K562 (cell line): ENCODE results near the gene FGF11.

Source experiments
- CREB1 ChIP-seq, 2 experiments: sonication (generic) in 1 of 2; formaldehyde crosslinking in 1 of 2; IDR thresholded peaks; 2 replicates each; pipeline versions ENCODE4 v1.6.1 to v1.8.0; 2012 to 2022; ENCODE audit warnings: inconsistent platforms in 1 of 2, mild to moderate bottlenecking in 1 of 2, missing genetic modification reagents in 1 of 2, moderate library complexity in 1 of 2
- HNRNPLL ChIP-seq: fragments of 200-400 bp; formaldehyde crosslinking; IDR thresholded peaks from 2 replicates; pipeline ENCODE4 v1.6.1; 2017; ENCODE audit warnings: low read length, low read depth, mild to moderate bottlenecking; ENCODE audit not compliant: poor library complexity, severe bottlenecking
- NFXL1 ChIP-seq: fragments of 450-650 bp; formaldehyde crosslinking; IDR thresholded peaks from 2 replicates; pipeline ENCODE4 v1.4.0; 2021; ENCODE audit warnings: mild to moderate bottlenecking
- POLR2A ChIP-seq: fragments of 450-650 bp; conservative IDR thresholded peaks from 2 replicates; pipeline ENCODE4 v1.6.1; 2016
- TAF15 ChIP-seq: fragments of 200-400 bp; formaldehyde crosslinking; IDR thresholded peaks from 2 replicates; pipeline ENCODE4 v1.6.1; 2017; ENCODE audit warnings: mild to moderate bottlenecking, low read depth, low read length, moderate library complexity
- XRCC5 ChIP-seq: fragments of 200-400 bp; formaldehyde crosslinking; IDR thresholded peaks from 2 replicates; pipeline ENCODE4 v1.6.1; 2017; ENCODE audit warnings: low read depth, mild to moderate bottlenecking, low read length
- ZNF232 ChIP-seq: sonication (generic); formaldehyde crosslinking; IDR thresholded peaks from 2 replicates; pipeline ENCODE4 v1.8.0; 2022; ENCODE audit warnings: mild to moderate bottlenecking, missing genetic modification reagents
- TF ChIP-seq, protein P1 (sequence below), 3 experiments: IDR thresholded peaks in 2 of 3; conservative IDR thresholded peaks in 1 of 3; 2 replicates each; pipeline ENCODE4 v1.5.1; 2011 to 2012; ENCODE audit warnings: low read length in 3 of 3, mild to moderate bottlenecking in 3 of 3, control low read depth in 2 of 3, improper control_type of control experiment in 1 of 3, inconsistent platforms in 1 of 3, low read depth in 1 of 3, mixed read lengths in 1 of 3, moderate library complexity in 1 of 3; ENCODE audit not compliant: insufficient read depth in 2 of 3
- TF ChIP-seq, protein P2 (sequence below): sonication (generic); formaldehyde crosslinking; IDR thresholded peaks from 2 replicates; pipeline ENCODE4 v1.9.0; 2022; ENCODE audit warnings: mild to moderate bottlenecking, missing genetic modification reagents
- TF ChIP-seq, protein P3 (sequence below): fragments of 150-350 bp; IDR thresholded peaks from 2 replicates; pipeline ENCODE4 v1.6.1; 2014; ENCODE audit warnings: low read depth, mild to moderate bottlenecking, low read length, borderline replicate concordance

DNA sequence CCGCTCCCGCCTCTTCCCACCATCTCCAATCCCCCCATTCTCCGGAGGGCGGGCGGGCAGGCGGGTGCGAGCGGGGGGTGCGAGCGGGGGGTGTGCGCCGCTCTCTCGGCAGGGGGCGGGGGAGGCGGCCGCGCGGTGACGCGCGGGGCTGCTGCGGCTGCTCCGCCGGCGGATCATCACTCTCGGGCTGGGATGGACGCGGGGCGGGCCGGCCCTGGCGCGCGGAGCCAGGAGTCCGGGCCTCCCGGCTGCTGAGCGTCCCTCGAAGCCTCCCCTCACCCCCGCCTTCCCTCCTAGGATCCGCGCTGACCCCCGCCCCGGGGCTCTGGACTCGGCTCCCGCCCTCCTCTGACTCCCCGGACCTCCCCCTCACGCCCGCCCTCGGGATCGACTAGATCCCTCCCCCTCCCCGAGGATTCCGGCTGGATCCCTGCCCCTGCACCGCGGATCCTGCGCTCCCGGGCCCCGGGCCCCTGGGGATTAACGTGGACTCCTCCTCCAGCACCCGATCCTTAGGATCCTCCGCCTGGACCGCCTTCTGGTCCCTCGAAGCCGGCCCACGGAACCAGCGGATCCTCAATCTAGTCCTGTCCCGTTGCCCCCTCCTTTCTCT, 34.5 kb upstream of the FGF11 start:
- TF ChIP-seq POLR2A (no peak), HNRNPLL (no peak), CREB1 (IDR thresholded peaks at IDR 0.05) (no peak), CREB1 (CRISPR knock-in tag; IDR thresholded peaks at IDR 0.05) (no peak), XRCC5 (no peak), TAF15 (no peak), NFXL1 (no peak), ZNF232 (CRISPR knock-in tag) (no peak)
- TF ChIP-seq, protein P1, sequence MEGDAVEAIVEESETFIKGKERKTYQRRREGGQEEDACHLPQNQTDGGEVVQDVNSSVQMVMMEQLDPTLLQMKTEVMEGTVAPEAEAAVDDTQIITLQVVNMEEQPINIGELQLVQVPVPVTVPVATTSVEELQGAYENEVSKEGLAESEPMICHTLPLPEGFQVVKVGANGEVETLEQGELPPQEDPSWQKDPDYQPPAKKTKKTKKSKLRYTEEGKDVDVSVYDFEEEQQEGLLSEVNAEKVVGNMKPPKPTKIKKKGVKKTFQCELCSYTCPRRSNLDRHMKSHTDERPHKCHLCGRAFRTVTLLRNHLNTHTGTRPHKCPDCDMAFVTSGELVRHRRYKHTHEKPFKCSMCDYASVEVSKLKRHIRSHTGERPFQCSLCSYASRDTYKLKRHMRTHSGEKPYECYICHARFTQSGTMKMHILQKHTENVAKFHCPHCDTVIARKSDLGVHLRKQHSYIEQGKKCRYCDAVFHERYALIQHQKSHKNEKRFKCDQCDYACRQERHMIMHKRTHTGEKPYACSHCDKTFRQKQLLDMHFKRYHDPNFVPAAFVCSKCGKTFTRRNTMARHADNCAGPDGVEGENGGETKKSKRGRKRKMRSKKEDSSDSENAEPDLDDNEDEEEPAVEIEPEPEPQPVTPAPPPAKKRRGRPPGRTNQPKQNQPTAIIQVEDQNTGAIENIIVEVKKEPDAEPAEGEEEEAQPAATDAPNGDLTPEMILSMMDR (IDR thresholded peaks at IDR 0.05 in 2 of 3, conservative IDR thresholded peaks at IDR 0.05 in 1 of 3; ENCODE audit: insufficient read depth in 2 of 3, low read depth in 1 of 3, low read length in 3 of 3) = no peak
- TF ChIP-seq, protein P2, sequence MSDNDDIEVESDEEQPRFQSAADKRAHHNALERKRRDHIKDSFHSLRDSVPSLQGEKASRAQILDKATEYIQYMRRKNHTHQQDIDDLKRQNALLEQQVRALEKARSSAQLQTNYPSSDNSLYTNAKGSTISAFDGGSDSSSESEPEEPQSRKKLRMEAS = no peak
- TF ChIP-seq, protein P3, sequence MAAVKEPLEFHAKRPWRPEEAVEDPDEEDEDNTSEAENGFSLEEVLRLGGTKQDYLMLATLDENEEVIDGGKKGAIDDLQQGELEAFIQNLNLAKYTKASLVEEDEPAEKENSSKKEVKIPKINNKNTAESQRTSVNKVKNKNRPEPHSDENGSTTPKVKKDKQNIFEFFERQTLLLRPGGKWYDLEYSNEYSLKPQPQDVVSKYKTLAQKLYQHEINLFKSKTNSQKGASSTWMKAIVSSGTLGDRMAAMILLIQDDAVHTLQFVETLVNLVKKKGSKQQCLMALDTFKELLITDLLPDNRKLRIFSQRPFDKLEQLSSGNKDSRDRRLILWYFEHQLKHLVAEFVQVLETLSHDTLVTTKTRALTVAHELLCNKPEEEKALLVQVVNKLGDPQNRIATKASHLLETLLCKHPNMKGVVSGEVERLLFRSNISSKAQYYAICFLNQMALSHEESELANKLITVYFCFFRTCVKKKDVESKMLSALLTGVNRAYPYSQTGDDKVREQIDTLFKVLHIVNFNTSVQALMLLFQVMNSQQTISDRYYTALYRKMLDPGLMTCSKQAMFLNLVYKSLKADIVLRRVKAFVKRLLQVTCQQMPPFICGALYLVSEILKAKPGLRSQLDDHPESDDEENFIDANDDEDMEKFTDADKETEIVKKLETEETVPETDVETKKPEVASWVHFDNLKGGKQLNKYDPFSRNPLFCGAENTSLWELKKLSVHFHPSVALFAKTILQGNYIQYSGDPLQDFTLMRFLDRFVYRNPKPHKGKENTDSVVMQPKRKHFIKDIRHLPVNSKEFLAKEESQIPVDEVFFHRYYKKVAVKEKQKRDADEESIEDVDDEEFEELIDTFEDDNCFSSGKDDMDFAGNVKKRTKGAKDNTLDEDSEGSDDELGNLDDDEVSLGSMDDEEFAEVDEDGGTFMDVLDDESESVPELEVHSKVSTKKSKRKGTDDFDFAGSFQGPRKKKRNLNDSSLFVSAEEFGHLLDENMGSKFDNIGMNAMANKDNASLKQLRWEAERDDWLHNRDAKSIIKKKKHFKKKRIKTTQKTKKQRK = no peak
